KOPT-K1 (cell line): ENCODE data around the gene NRG2.

Source experiments
- H3K27ac ChIP-seq: fragments of 200-600 bp; sonication (generic); 2 replicates; pipeline ENCODE4 v1.5.1; 2016; ENCODE audit warnings: antibody characterized with exemption, mild to moderate bottlenecking, low read depth, low read length; ENCODE audit not compliant: poor library complexity, severe bottlenecking
- H3K36me3 ChIP-seq: fragments of 200-600 bp; sonication (generic); 2 replicates; pipeline ENCODE4 v1.5.1; 2017; ENCODE audit warnings: antibody characterized with exemption, mild to moderate bottlenecking, low read length, moderate library complexity; ENCODE audit not compliant: insufficient read depth
- H3K9me3 ChIP-seq: fragments of 200-600 bp; sonication (generic); 2 replicates; pipeline ENCODE4 v1.5.1; 2017; ENCODE audit warnings: antibody characterized with exemption, low read length, mild to moderate bottlenecking; ENCODE audit not compliant: insufficient read depth, poor library complexity, severe bottlenecking

The NRG2 gene

GRCh38 chr5:139872851-139873794 is 170.0 kb downstream of the NRG2 start:
- Histone ChIP-seq H3K9me3 (peaks cover 8% of the 10 kb centered on the region), H3K27ac (no peak overlapping the region), H3K36me3 (no peaks in the 10 kb centered on the region)

- peaks cover 8% of the 10 kb centered on the region for H3K9me3 ChIP-seq
- H3K27ac ChIP-seq = no peak overlapping the region
- no peaks in the 10 kb centered on the region for H3K36me3 ChIP-seq
These were observed 170.9 kb downstream of the NRG2 start for GRCh38 chr5:139872052-139872766.

GRCh38 chr5:139871614-139872013 is 171.5 kb downstream of the NRG2 start:
- Histone ChIP-seq H3K36me3 (no peaks in the 10 kb centered on the region), H3K27ac (no peak overlapping the region)

GRCh38 chr5:139870677-139871076 is 172.4 kb downstream of the NRG2 start:
- Histone ChIP-seq H3K27ac (no peak overlapping the region), H3K36me3 (no peaks in the 10 kb centered on the region), H3K9me3 (peaks cover 3% of the 10 kb centered on the region)

More at GRCh38 chr5:139871614-139872013, 171.5 kb downstream of the NRG2 start:
- H3K9me3 ChIP-seq = peaks cover 8% of the 10 kb centered on the region

GRCh38 chr5:139869042-139869790 is 173.9 kb downstream of the NRG2 start:
- no peak overlapping the region for H3K27ac ChIP-seq
- H3K9me3 ChIP-seq = no peaks in the 10 kb centered on the region
- H3K36me3 ChIP-seq = no peaks in the 10 kb centered on the region

- Histone ChIP-seq H3K27ac (no peak overlapping the region), H3K9me3 (no peaks in the 10 kb centered on the region), H3K36me3 (no peaks in the 10 kb centered on the region)
These were observed 175.5 kb downstream of the NRG2 start for GRCh38 chr5:139867581-139867980.

- Histone ChIP-seq H3K9me3 (no peaks in the 10 kb centered on the region), H3K36me3 (no peaks in the 10 kb centered on the region), H3K27ac (no peak overlapping the region)
These were observed 176.0 kb downstream of the NRG2 start for GRCh38 chr5:139867109-139867508.

GRCh38 chr5:139864716-139865483 is 178.2 kb downstream of the NRG2 start:
- Histone ChIP-seq H3K36me3 (no peaks in the 10 kb centered on the region), H3K9me3 (no peaks in the 10 kb centered on the region), H3K27ac (no peak overlapping the region)

GRCh38 chr5:139863855-139864558 is 179.1 kb downstream of the NRG2 start:
- Histone ChIP-seq H3K27ac (no peak overlapping the region), H3K36me3 (no peaks in the 10 kb centered on the region), H3K9me3 (no peaks in the 10 kb centered on the region)

- Histone ChIP-seq H3K27ac (no peak overlapping the region), H3K36me3 (no peaks in the 10 kb centered on the region), H3K9me3 (no peaks in the 10 kb centered on the region)
These were observed 179.7 kb downstream of the NRG2 start for GRCh38 chr5:139863361-139863760.

- H3K9me3 ChIP-seq = no peaks in the 10 kb centered on the region
- no peak overlapping the region for H3K27ac ChIP-seq
- no peaks in the 10 kb centered on the region for H3K36me3 ChIP-seq
These were observed 180.3 kb downstream of the NRG2 start for GRCh38 chr5:139862803-139863202.

- Histone ChIP-seq H3K27ac (no peak overlapping the region), H3K36me3 (no peaks in the 10 kb centered on the region), H3K9me3 (no peaks in the 10 kb centered on the region)
These were observed 180.8 kb downstream of the NRG2 start for GRCh38 chr5:139862313-139862712.

GRCh38 chr5:139861889-139862207 is 181.3 kb downstream of the NRG2 start:
- H3K36me3 ChIP-seq = no peaks in the 10 kb centered on the region
- no peak overlapping the region for H3K27ac ChIP-seq
- H3K9me3 ChIP-seq = no peaks in the 10 kb centered on the region
